Measurements from ENCODE around the gene CLEC4M. TPM values are rescaled to one million over a fixed set of nuclear protein-coding genes. Genes with fewer than 3 reads are reported as not detected.

CLEC4M gene
- total RNA-seq, 4 donors from 2014 or later, result 2.4 TPM; not detected in 3

GRCh38 chr19:7731218-7731595, 31.8 kb upstream of the CLEC4M start:
- WGBS, 2 donors, result 57 to 63% methylated on average over 32 to 39 of the region's 39 CpGs
- Histone ChIP-seq H3K27me3 (peaks cover 0 to 43% of the 10 kb centered on the region in 2 donors), H3K27ac (no peak overlapping the region), H3K36me3 (no peaks in the 10 kb centered on the region), H3K9me3 (no peaks in the 10 kb centered on the region), H3K4me1 (no peaks in the 10 kb centered on the region), H3K4me3 (no peak overlapping the region)
- no peak for TF ChIP-seq EP300 (IDR thresholded peaks at IDR 0.05)
- TF ChIP-seq, protein P1, sequence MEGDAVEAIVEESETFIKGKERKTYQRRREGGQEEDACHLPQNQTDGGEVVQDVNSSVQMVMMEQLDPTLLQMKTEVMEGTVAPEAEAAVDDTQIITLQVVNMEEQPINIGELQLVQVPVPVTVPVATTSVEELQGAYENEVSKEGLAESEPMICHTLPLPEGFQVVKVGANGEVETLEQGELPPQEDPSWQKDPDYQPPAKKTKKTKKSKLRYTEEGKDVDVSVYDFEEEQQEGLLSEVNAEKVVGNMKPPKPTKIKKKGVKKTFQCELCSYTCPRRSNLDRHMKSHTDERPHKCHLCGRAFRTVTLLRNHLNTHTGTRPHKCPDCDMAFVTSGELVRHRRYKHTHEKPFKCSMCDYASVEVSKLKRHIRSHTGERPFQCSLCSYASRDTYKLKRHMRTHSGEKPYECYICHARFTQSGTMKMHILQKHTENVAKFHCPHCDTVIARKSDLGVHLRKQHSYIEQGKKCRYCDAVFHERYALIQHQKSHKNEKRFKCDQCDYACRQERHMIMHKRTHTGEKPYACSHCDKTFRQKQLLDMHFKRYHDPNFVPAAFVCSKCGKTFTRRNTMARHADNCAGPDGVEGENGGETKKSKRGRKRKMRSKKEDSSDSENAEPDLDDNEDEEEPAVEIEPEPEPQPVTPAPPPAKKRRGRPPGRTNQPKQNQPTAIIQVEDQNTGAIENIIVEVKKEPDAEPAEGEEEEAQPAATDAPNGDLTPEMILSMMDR (IDR thresholded peaks at IDR 0.05), result no peak
- TF ChIP-seq POLR2A (IDR thresholded peaks at IDR 0.05), result no peak
- DNase-seq (ENCODE audit: low spot score in 2 of 2), result no peak

- 57 to 74% methylated on average over 5 of the region's 5 CpGs for WGBS, 2 donors
- no peaks in the 10 kb centered on the region for H3K36me3 ChIP-seq
- no peaks in the 10 kb centered on the region for H3K4me1 ChIP-seq
- no peak overlapping the region for H3K4me3 ChIP-seq
- DNase-seq (ENCODE audit: low spot score in 2 of 2), result no peak
- no peak overlapping the region for H3K27ac ChIP-seq
- H3K27me3 ChIP-seq, result peaks cover 0 to 43% of the 10 kb centered on the region in 2 donors
- H3K9me3 ChIP-seq, result no peaks in the 10 kb centered on the region
- TF ChIP-seq EP300 (IDR thresholded peaks at IDR 0.05), result no peak
- TF ChIP-seq, protein P1 (IDR thresholded peaks at IDR 0.05), result no peak
- no peak for TF ChIP-seq POLR2A (IDR thresholded peaks at IDR 0.05)
Observed at GRCh38 chr19:7731615-7732014, 31.4 kb upstream of the CLEC4M start.

- Histone ChIP-seq H3K4me3 (no peak within 1 kb of the TSS), H3K36me3 (no peaks in the 10 kb centered on the region), H3K27ac (no peak within 1 kb of the TSS), H3K9me3 (no peaks in the 10 kb centered on the region), H3K4me1 (no peaks in the 10 kb centered on the region), H3K27me3 (peaks cover 0 to 43% of the 10 kb centered on the region in 2 donors)
- WGBS, 2 donors, result 40 to 62% methylated on average over 9 of the region's 9 CpGs
- TF ChIP-seq, protein P1 (IDR thresholded peaks at IDR 0.05), result no peak
- no peak for TF ChIP-seq POLR2A (IDR thresholded peaks at IDR 0.05)
- TF ChIP-seq EP300 (IDR thresholded peaks at IDR 0.05), result no peak
- no peak for DNase-seq (ENCODE audit: low spot score in 2 of 2)
Observed at GRCh38 chr19:7732045-7732444, 31.0 kb upstream of the CLEC4M start, which contains the start of gene CLEC4G. CLEC4G (minus strand) TSS chr19:7732110; CDS start chr19:7732102, 8 bp downstream.

GRCh38 chr19:7733376-7733775, 29.7 kb upstream of the CLEC4M start:
- Histone ChIP-seq H3K27ac (no peak overlapping the region), H3K36me3 (no peaks in the 10 kb centered on the region), H3K4me1 (no peaks in the 10 kb centered on the region), H3K9me3 (no peaks in the 10 kb centered on the region), H3K27me3 (peaks cover 0 to 34% of the 10 kb centered on the region in 2 donors), H3K4me3 (no peak overlapping the region)
- TF ChIP-seq POLR2A (IDR thresholded peaks at IDR 0.05) (no peak), EP300 (IDR thresholded peaks at IDR 0.05) (no peak)
- TF ChIP-seq, protein P1 (IDR thresholded peaks at IDR 0.05), result no peak
- DNase-seq (ENCODE audit: low spot score in 2 of 2), result no peak
- 67 to 75% methylated on average over 6 of the region's 6 CpGs for WGBS, 2 donors

DNA sequence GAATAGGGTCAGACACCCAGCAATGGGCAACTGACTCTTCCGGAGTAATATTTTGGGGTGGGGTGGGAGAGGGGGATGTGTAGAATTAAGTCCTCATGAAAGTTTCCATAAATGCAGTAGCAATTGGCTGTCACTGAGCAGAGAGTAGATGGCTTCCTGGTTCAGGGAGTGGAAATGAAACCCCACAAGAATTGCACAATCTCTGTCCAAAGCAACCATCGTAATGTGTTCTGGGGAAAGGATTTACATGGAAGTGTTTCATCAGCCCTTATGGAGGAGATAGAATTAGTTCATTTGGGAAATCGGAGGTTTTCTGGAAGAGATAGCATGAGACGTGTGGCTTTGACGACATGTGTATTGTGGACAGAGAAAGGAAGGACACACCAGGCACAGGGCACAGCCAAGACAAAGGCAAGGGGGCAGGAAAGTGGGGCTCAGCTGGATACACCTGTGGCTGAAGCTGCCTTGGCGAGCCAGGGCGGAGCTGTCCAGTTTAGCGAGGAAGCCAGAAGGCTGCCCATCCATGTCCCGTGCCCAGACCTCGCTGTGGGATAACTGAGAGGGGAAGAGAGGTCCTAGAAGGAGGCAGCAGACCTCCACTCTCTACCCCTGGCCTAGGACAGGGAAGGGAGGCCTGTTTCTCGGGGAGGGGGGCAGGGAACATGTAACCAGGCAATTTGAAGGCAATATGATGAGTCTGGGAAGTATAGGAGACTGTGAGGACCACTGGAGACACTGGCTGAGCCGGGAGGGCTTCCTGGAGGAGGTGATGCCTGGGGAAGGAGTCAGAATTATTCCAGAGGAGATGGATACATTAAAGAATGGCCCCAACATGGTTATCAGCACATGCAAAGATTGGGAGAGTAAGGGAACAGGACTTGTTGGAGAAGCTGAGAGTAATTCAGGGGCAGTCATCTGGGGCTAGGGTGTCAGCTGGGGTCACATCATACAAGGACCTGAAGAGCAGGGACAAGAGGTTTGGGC, 28.5 kb upstream of the CLEC4M start:
- H3K27me3 ChIP-seq, result peaks cover 0 to 23% of the 10 kb centered on the region in 2 donors
- peak in 1 of 2 donors; percentile 21 for DNase-seq (ENCODE audit: low spot score in 2 of 2)

More for the DNA sequence above, 28.5 kb upstream of the CLEC4M start:
- H3K27ac ChIP-seq, result peak overlapping the region in 1 of 4 donors; percentile 19
- no peaks in the 10 kb centered on the region for H3K4me1 ChIP-seq
- 54 to 55% methylated on average over 12 of the region's 12 CpGs for WGBS, 2 donors
- H3K4me3 ChIP-seq, result no peak overlapping the region
- TF ChIP-seq, protein P1 (IDR thresholded peaks at IDR 0.05), result no peak
- TF ChIP-seq POLR2A (IDR thresholded peaks at IDR 0.05) (no peak), EP300 (IDR thresholded peaks at IDR 0.05) (peak in 1 of 2 donors; percentile 54)
- H3K9me3 ChIP-seq, result no peaks in the 10 kb centered on the region
- H3K36me3 ChIP-seq, result no peaks in the 10 kb centered on the region
